ENCODE results near the gene TEX12.
A peak's percentile ranks its signal among the peaks of the same experiment; 100 is the strongest.

- TF ChIP-seq FOXM1 (IDR thresholded peaks at IDR 0.05; ENCODE audit: borderline replicate concordance, low read depth) (peak; percentile 52), YY1 (IDR thresholded peaks at IDR 0.05; ENCODE audit: low read depth) (no peak), EP300 (IDR thresholded peaks at IDR 0.05; ENCODE audit: borderline replicate concordance) (peak; percentile 77; the same call in 1 of the 2 replicates), RAD21 (IDR thresholded peaks at IDR 0.05; ENCODE audit: low read depth) (no peak), NFIC (IDR thresholded peaks at IDR 0.05) (peak; percentile 73; the same call in 1 of the 2 replicates), EGR1 (IDR thresholded peaks at IDR 0.05) (no peak), TAF1 (IDR thresholded peaks at IDR 0.05; ENCODE audit: low read depth) (no peak), CEBPB (IDR thresholded peaks at IDR 0.05) (peak; percentile 55; the same call in 1 of the 2 replicates), ZBTB7A (IDR thresholded peaks at IDR 0.05; ENCODE audit: low read depth) (no peak), CREB1 (IDR thresholded peaks at IDR 0.05; ENCODE audit: low read depth) (peak; percentile 52)
- TF ChIP-seq, protein P1, sequence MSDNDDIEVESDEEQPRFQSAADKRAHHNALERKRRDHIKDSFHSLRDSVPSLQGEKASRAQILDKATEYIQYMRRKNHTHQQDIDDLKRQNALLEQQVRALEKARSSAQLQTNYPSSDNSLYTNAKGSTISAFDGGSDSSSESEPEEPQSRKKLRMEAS (IDR thresholded peaks at IDR 0.05): no peak
- TF ChIP-seq, protein P2, sequence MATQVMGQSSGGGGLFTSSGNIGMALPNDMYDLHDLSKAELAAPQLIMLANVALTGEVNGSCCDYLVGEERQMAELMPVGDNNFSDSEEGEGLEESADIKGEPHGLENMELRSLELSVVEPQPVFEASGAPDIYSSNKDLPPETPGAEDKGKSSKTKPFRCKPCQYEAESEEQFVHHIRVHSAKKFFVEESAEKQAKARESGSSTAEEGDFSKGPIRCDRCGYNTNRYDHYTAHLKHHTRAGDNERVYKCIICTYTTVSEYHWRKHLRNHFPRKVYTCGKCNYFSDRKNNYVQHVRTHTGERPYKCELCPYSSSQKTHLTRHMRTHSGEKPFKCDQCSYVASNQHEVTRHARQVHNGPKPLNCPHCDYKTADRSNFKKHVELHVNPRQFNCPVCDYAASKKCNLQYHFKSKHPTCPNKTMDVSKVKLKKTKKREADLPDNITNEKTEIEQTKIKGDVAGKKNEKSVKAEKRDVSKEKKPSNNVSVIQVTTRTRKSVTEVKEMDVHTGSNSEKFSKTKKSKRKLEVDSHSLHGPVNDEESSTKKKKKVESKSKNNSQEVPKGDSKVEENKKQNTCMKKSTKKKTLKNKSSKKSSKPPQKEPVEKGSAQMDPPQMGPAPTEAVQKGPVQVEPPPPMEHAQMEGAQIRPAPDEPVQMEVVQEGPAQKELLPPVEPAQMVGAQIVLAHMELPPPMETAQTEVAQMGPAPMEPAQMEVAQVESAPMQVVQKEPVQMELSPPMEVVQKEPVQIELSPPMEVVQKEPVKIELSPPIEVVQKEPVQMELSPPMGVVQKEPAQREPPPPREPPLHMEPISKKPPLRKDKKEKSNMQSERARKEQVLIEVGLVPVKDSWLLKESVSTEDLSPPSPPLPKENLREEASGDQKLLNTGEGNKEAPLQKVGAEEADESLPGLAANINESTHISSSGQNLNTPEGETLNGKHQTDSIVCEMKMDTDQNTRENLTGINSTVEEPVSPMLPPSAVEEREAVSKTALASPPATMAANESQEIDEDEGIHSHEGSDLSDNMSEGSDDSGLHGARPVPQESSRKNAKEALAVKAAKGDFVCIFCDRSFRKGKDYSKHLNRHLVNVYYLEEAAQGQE (IDR thresholded peaks at IDR 0.05; ENCODE audit: low read depth): no peak
These were observed 10.0 kb upstream of the TEX12 start for GRCh38 chr11:112156956-112157766.
